Activated CD4-positive, alpha-beta memory T cell treated with anti-CD3 and anti-CD28 coated beads, Interleukin-2, amount 10 ng/mL, durations not matched to agents 7 days and 5 days (primary cell): ENCODE data around the gene PTH1R. TPM values are rescaled to one million over a fixed set of nuclear protein-coding genes. Genes with fewer than 3 reads are reported as not detected.

Experiments used
- CTCF ChIA-PET: fragments of 350-600 bp; sonication (Branson Sonifier 250); formaldehyde crosslinking; loops from one replicate; lab custom pipeline; 2021; ENCODE audit warnings: antibody characterized with exemption, inconsistent platforms; lab: Charles Lee
- POLR2A ChIA-PET: fragments of 350-600 bp; sonication (Branson Sonifier 250); formaldehyde crosslinking; loops from one replicate; lab custom pipeline; 2021; ENCODE audit warnings: antibody characterized with exemption; lab: Charles Lee
- DNase-seq: peaks from one replicate; pipeline ENCODE4 v3.0.0-alpha.2; 2020
- H3K27ac Mint-ChIP-seq: one replicate; pipeline ENCODE4 v1.8.0; 2021; ENCODE audit warnings: mild to moderate bottlenecking, mixed read lengths
- H3K27me3 Mint-ChIP-seq: one replicate; pipeline ENCODE4 v1.8.0; 2021; ENCODE audit warnings: mixed read lengths
- H3K36me3 Mint-ChIP-seq: one replicate; pipeline ENCODE4 v1.8.0; 2021; ENCODE audit warnings: low read depth, mixed read lengths
- H3K4me1 Mint-ChIP-seq: one replicate; pipeline ENCODE4 v1.8.0; 2021; ENCODE audit warnings: mixed read lengths
- H3K4me3 Mint-ChIP-seq: one replicate; pipeline ENCODE4 v1.8.0; 2021; ENCODE audit warnings: mild to moderate bottlenecking, mixed read lengths
- H3K9me3 Mint-ChIP-seq: one replicate; pipeline ENCODE4 v1.8.0; 2021; ENCODE audit warnings: mixed read lengths
- total RNA-seq, 2 experiments: library from RNA; stranded (reverse); gene quantifications; one replicate each; pipeline ENCODE4 v1.2.3, GENCODE V29; 2021

The PTH1R gene
- total RNA-seq, 2 experiments from 2014 or later = not detected

GRCh38 chr3:46930166-46930944, 52.8 kb downstream of the PTH1R start:
- no peak overlapping the region for H3K4me3 Mint-ChIP-seq
- DNase-seq = no peak
- H3K36me3 Mint-ChIP-seq = peaks cover 55% of the 10 kb centered on the region
- H3K27me3 Mint-ChIP-seq = no peaks in the 10 kb centered on the region
- H3K9me3 Mint-ChIP-seq = peaks cover 8% of the 10 kb centered on the region
- H3K27ac Mint-ChIP-seq = peak overlapping the region; percentile 66
- ChIA-PET CTCF (interaction anchor here (1.2 to 1.8 kb wide), 3 partner anchors 21 to 68 kb away, joined by 3 to 7 read pairs (median 3); no protein-coding TSS in a partner anchor), POLR2A (interaction anchor here (1.1 to 12.0 kb wide), 7 partner anchors 10 to 90 kb away, joined by 4 to 94 read pairs (median 5); partner anchors contain the start of genes CCDC12 and NBEAL2)
- H3K4me1 Mint-ChIP-seq = peaks cover 87% of the 10 kb centered on the region

- Mint-ChIP-seq H3K9me3 (peaks cover 8% of the 10 kb centered on the region), H3K27me3 (no peaks in the 10 kb centered on the region), H3K4me3 (no peak overlapping the region), H3K36me3 (peaks cover 52% of the 10 kb centered on the region), H3K27ac (peak overlapping the region; percentile 66), H3K4me1 (peaks cover 84% of the 10 kb centered on the region)
- CTCF ChIA-PET = interaction anchor here (1.2 to 1.8 kb wide), 3 partner anchors 21 to 68 kb away, joined by 3 to 7 read pairs (median 3); no protein-coding TSS in a partner anchor
- POLR2A ChIA-PET = interaction anchor here (1.1 to 12.0 kb wide), 6 partner anchors 10 to 90 kb away, joined by 4 to 94 read pairs (median 6); partner anchors contain the start of genes CCDC12 and NBEAL2
- no peak for DNase-seq
Measured at GRCh38 chr3:46930945-46931403, 53.5 kb downstream of the PTH1R start.

- ChIA-PET CTCF (interaction anchor here (1.2 to 1.6 kb wide), 2 partner anchors 9 to 22 kb away, joined by 3 to 5 read pairs; no protein-coding TSS in a partner anchor), POLR2A (interaction anchor here (1.1 to 12.0 kb wide), 6 partner anchors 9 to 448 kb away, joined by 3 to 94 read pairs (median 6); partner anchors contain the start of genes CCDC12 and NBEAL2)
- Mint-ChIP-seq H3K27ac (peak overlapping the region; percentile 66), H3K4me3 (no peak overlapping the region), H3K9me3 (peaks cover 8% of the 10 kb centered on the region), H3K4me1 (peaks cover 79% of the 10 kb centered on the region), H3K27me3 (no peaks in the 10 kb centered on the region), H3K36me3 (peaks cover 58% of the 10 kb centered on the region)
- DNase-seq = peak; percentile 44
Measured at GRCh38 chr3:46931631-46932331, 54.3 kb downstream of the PTH1R start.

- ChIA-PET CTCF (interaction anchor here (0.8 to 1.6 kb wide), 2 partner anchors 10 to 18 kb away, joined by 3 to 5 read pairs; no protein-coding TSS in a partner anchor), POLR2A (interaction anchor here (1.2 to 12.0 kb wide), 6 partner anchors 8 to 448 kb away, joined by 3 to 94 read pairs (median 7); partner anchors contain the start of gene NBEAL2)
- peaks cover 70% of the 10 kb centered on the region for H3K4me1 Mint-ChIP-seq
- peaks cover 8% of the 10 kb centered on the region for H3K9me3 Mint-ChIP-seq
- H3K27me3 Mint-ChIP-seq = no peaks in the 10 kb centered on the region
- H3K27ac Mint-ChIP-seq = peak overlapping the region; percentile 66
- DNase-seq = no peak
- no peak overlapping the region for H3K4me3 Mint-ChIP-seq
- peaks cover 57% of the 10 kb centered on the region for H3K36me3 Mint-ChIP-seq
Measured at GRCh38 chr3:46932455-46933225, 55.1 kb downstream of the PTH1R start.

GRCh38 chr3:46933261-46933660, 55.7 kb downstream of the PTH1R start:
- H3K36me3 Mint-ChIP-seq = peaks cover 62% of the 10 kb centered on the region
- peaks cover 8% of the 10 kb centered on the region for H3K9me3 Mint-ChIP-seq
- POLR2A ChIA-PET = interaction anchor here (0.9 to 12.0 kb wide), 5 partner anchors 16 to 54 kb away, joined by 3 to 94 read pairs (median 7); partner anchors contain the start of gene NBEAL2
- DNase-seq = no peak
- H3K27me3 Mint-ChIP-seq = no peaks in the 10 kb centered on the region
- no peak overlapping the region for H3K4me3 Mint-ChIP-seq
- CTCF ChIA-PET = interaction anchor here (0.8 to 2.4 kb wide), 3 partner anchors 10 to 17 kb away, joined by 3 to 12 read pairs (median 5); no protein-coding TSS in a partner anchor
- peaks cover 67% of the 10 kb centered on the region for H3K4me1 Mint-ChIP-seq
- peak overlapping the region; percentile 26 for H3K27ac Mint-ChIP-seq

GRCh38 chr3:46934072-46934471, 56.6 kb downstream of the PTH1R start:
- no peaks in the 10 kb centered on the region for H3K27me3 Mint-ChIP-seq
- POLR2A ChIA-PET = interaction anchor here (0.7 to 12.0 kb wide), 6 partner anchors 10 to 53 kb away, joined by 3 to 94 read pairs (median 6); partner anchors contain the start of gene NBEAL2

GRCh38 chr3:46934498-46935167, 57.1 kb downstream of the PTH1R start:
- Mint-ChIP-seq H3K36me3 (peaks cover 57% of the 10 kb centered on the region), H3K27me3 (no peaks in the 10 kb centered on the region), H3K27ac (no peak overlapping the region), H3K4me1 (peaks cover 61% of the 10 kb centered on the region), H3K9me3 (no peaks in the 10 kb centered on the region), H3K4me3 (no peak overlapping the region)
- ChIA-PET POLR2A (interaction anchor here (0.7 to 12.0 kb wide), 6 partner anchors 10 to 53 kb away, joined by 3 to 94 read pairs (median 4); no protein-coding TSS in a partner anchor), CTCF (interaction anchor here (1.6 to 2.4 kb wide), 2 partner anchors 12 to 30 kb away, joined by 3 to 12 read pairs; no protein-coding TSS in a partner anchor)
- DNase-seq = no peak

More at GRCh38 chr3:46934072-46934471, 56.6 kb downstream of the PTH1R start:
- DNase-seq = no peak
- Mint-ChIP-seq H3K9me3 (peaks cover 1% of the 10 kb centered on the region), H3K36me3 (peaks cover 59% of the 10 kb centered on the region), H3K27ac (no peak overlapping the region), H3K4me3 (no peak overlapping the region), H3K4me1 (peaks cover 63% of the 10 kb centered on the region)
- CTCF ChIA-PET = interaction anchor here (1.6 to 2.4 kb wide), 2 partner anchors 13 to 31 kb away, joined by 3 to 12 read pairs; no protein-coding TSS in a partner anchor

- CTCF ChIA-PET = interaction anchor here (1.6 to 2.4 kb wide), 2 partner anchors 12 to 30 kb away, joined by 3 to 12 read pairs; no protein-coding TSS in a partner anchor
- POLR2A ChIA-PET = interaction anchor here (0.9 to 12.0 kb wide), 4 partner anchors 10 to 52 kb away, joined by 3 to 94 read pairs (median 4); no protein-coding TSS in a partner anchor
- Mint-ChIP-seq H3K4me3 (no peak overlapping the region), H3K27ac (no peak overlapping the region), H3K27me3 (no peaks in the 10 kb centered on the region), H3K4me1 (peaks cover 63% of the 10 kb centered on the region), H3K9me3 (no peaks in the 10 kb centered on the region), H3K36me3 (peaks cover 59% of the 10 kb centered on the region)
- no peak for DNase-seq
Measured at GRCh38 chr3:46935168-46935858, 57.8 kb downstream of the PTH1R start.

- CTCF ChIA-PET = interaction anchor here (2.4 kb wide), 1 partner anchor 11 kb away, joined by 12 read pairs; no protein-coding TSS in a partner anchor
Measured at GRCh38 chr3:46935989-46936558, 58.6 kb downstream of the PTH1R start.

GRCh38 chr3:46936733-46937250, 59.3 kb downstream of the PTH1R start:
- H3K27me3 Mint-ChIP-seq = no peaks in the 10 kb centered on the region
- H3K4me1 Mint-ChIP-seq = peaks cover 52% of the 10 kb centered on the region
- H3K9me3 Mint-ChIP-seq = no peaks in the 10 kb centered on the region
- ChIA-PET POLR2A (interaction anchor here (12.0 kb wide), 1 partner anchor 12 kb away, joined by 94 read pairs; no protein-coding TSS in a partner anchor), CTCF (no interaction called here)
- H3K4me3 Mint-ChIP-seq = no peak overlapping the region
- no peak for DNase-seq
- H3K36me3 Mint-ChIP-seq = peaks cover 49% of the 10 kb centered on the region
- no peak overlapping the region for H3K27ac Mint-ChIP-seq

More at GRCh38 chr3:46935989-46936558, 58.6 kb downstream of the PTH1R start:
- H3K36me3 Mint-ChIP-seq = peaks cover 56% of the 10 kb centered on the region
- no peaks in the 10 kb centered on the region for H3K9me3 Mint-ChIP-seq
- no peak for DNase-seq
- no peaks in the 10 kb centered on the region for H3K27me3 Mint-ChIP-seq
- H3K27ac Mint-ChIP-seq = no peak overlapping the region
- H3K4me1 Mint-ChIP-seq = peaks cover 59% of the 10 kb centered on the region
- H3K4me3 Mint-ChIP-seq = no peak overlapping the region
- POLR2A ChIA-PET = interaction anchor here (0.9 to 12.0 kb wide), 3 partner anchors 13 to 51 kb away, joined by 3 to 94 read pairs (median 5); no protein-coding TSS in a partner anchor
